ENCODE results near the gene CXorf58.

- TF ChIP-seq POLR2A (IDR thresholded peaks at IDR 0.05) (no peak), CTCF (IDR thresholded peaks at IDR 0.05) (peak in 1 of 3 experiments; percentile 7)
Observed at GRCh38 chrX:23908219-23909004, 606 bp downstream of the CXorf58 start.

All from testis (tissue), 2 donors.